H1 (cell line): Measurements from ENCODE around the gene ACAP1. TPM values are rescaled to one million over a fixed set of nuclear protein-coding genes. Genes with fewer than 3 reads are reported as not detected.

Experiments used
- CTCF ChIA-PET: fragments of 300-600 bp; sonication (Branson Sonifier 250); formaldehyde crosslinking; loops from one replicate; lab custom pipeline; 2021; ENCODE audit not compliant: partially characterized antibody; lab: Charles Lee
- POLR2A ChIA-PET: fragments of 300-600 bp; sonication (Branson Sonifier 250); formaldehyde crosslinking; loops from one replicate; lab custom pipeline; 2021; ENCODE audit warnings: inconsistent platforms; ENCODE audit not compliant: partially characterized antibody; lab: Charles Lee
- DNase-seq, 2 experiments: peaks; one replicate each; pipeline versions ENCODE4 v3.0.0 to v3.0.0-alpha.2; 2010 to 2022; ENCODE audit warnings: low spot score in 2 of 2, low read depth in 1 of 2, mixed read lengths in 1 of 2
- FAIRE-seq: peaks from 2 replicates; lab custom pipeline; 2011; peaks lifted over from hg19 to GRCh38; lab: Jason Lieb, UNC
- H2AFZ ChIP-seq: 2 replicates; pipeline ENCODE4 v1.8.1; 2012; ENCODE audit warnings: low read length, inconsistent platforms
- H2AK5ac ChIP-seq: 2 replicates; pipeline ENCODE4 v1.6.1; 2013; ENCODE audit warnings: low read depth, low read length
- H2BK120ac ChIP-seq: replicated peaks from 2 replicates; pipeline ENCODE3; 2013; ENCODE audit warnings: low read depth, low read length, inconsistent platforms
- H2BK12ac ChIP-seq: 2 replicates; pipeline ENCODE4 v1.6.1; 2013; ENCODE audit warnings: low read depth, low read length
- H2BK15ac ChIP-seq: 2 replicates; pipeline ENCODE4 v1.6.1; 2013; ENCODE audit warnings: low read length
- H2BK20ac ChIP-seq: 2 replicates; pipeline ENCODE4 v1.6.1; 2013; ENCODE audit warnings: low read length
- H2BK5ac ChIP-seq: 2 replicates; pipeline ENCODE4 v1.6.1; 2013; ENCODE audit warnings: low read depth, low read length
- H3K14ac ChIP-seq: 2 replicates; pipeline ENCODE4 v1.6.1; 2013; ENCODE audit warnings: inconsistent platforms; ENCODE audit not compliant: insufficient read length
- H3K18ac ChIP-seq: 2 replicates; pipeline ENCODE4 v1.6.1; 2013; ENCODE audit warnings: low read length; ENCODE audit errors: extremely low read depth
- H3K23ac ChIP-seq: 2 replicates; pipeline ENCODE4 v1.6.1; 2013; ENCODE audit warnings: inconsistent platforms; ENCODE audit not compliant: insufficient read length
- H3K23me2 ChIP-seq: 2 replicates; pipeline ENCODE4 v1.6.1; 2013; ENCODE audit warnings: low read depth, low read length
- H3K27ac ChIP-seq: 2 replicates; pipeline ENCODE4 v1.6.1; 2011; ENCODE audit warnings: low read depth, low read length, inconsistent platforms
- H3K27me3 ChIP-seq, 4 experiments: replicated peaks in 1 of 4; 1 replicate in 1 of 4; 2 replicates in 3 of 4; pipeline versions ENCODE4 v1.6.1 to v1.8.1; 2011 to 2013; ENCODE audit warnings: low read length in 3 of 4, mild to moderate bottlenecking in 3 of 4, inconsistent platforms in 2 of 4, mixed read lengths in 2 of 4, moderate library complexity in 1 of 4; ENCODE audit not compliant: control insufficient read depth in 3 of 4, insufficient read depth in 3 of 4; ENCODE audit errors: extremely low read depth in 1 of 4
- H3K36me3 ChIP-seq, 4 experiments: 2 replicates each; pipeline versions ENCODE4 v1.6.1 to v1.8.1; 2011 to 2013; ENCODE audit warnings: mild to moderate bottlenecking in 4 of 4, low read length in 3 of 4, moderate library complexity in 2 of 4, control low read depth in 1 of 4, inconsistent platforms in 1 of 4; ENCODE audit not compliant: insufficient read depth in 4 of 4, control insufficient read depth in 2 of 4
- H3K4ac ChIP-seq: replicated peaks from 2 replicates; pipeline ENCODE3; 2013; ENCODE audit warnings: low read length, low read depth, mixed read lengths, inconsistent platforms; ENCODE audit not compliant: insufficient read length
- H3K4me1 ChIP-seq, 4 experiments: replicated peaks in 1 of 4; 1 replicate in 1 of 4; 2 replicates in 3 of 4; pipeline versions ENCODE4 v1.6.1 to v1.8.1; 2011 to 2013; ENCODE audit warnings: low read length in 3 of 4, inconsistent platforms in 2 of 4, mixed read lengths in 1 of 4; ENCODE audit not compliant: insufficient read depth in 4 of 4, control insufficient read depth in 3 of 4
- H3K4me2 ChIP-seq, 2 experiments: 2 replicates each; pipeline versions ENCODE4 v1.6.1 to v1.8.1; 2011 to 2013; ENCODE audit warnings: low read depth in 2 of 2, low read length in 2 of 2, control low read depth in 1 of 2, inconsistent platforms in 1 of 2, mild to moderate bottlenecking in 1 of 2; ENCODE audit not compliant: insufficient read depth in 1 of 2
- H3K4me3 ChIP-seq, 4 experiments: fragments of 200-600, 300-600 bp in 1 of 4; sonication (generic), shearing (Covaris generic), sonication (Bioruptor Twin) in 1 of 4; 2 replicates each; pipeline versions ENCODE4 v1.5.1 to v1.8.1; 2011 to 2016; ENCODE audit warnings: low read length in 4 of 4, low read depth in 3 of 4, control low read depth in 2 of 4, inconsistent platforms in 2 of 4, mild to moderate bottlenecking in 2 of 4, mixed read lengths in 1 of 4, moderate library complexity in 1 of 4; ENCODE audit not compliant: insufficient read depth in 2 of 4; ENCODE audit errors: extremely low read depth in 1 of 4
- H3K56ac ChIP-seq: replicated peaks from 2 replicates; pipeline ENCODE3; 2013; ENCODE audit warnings: low read depth, mild to moderate bottlenecking, mixed read lengths, low read length, inconsistent platforms; ENCODE audit not compliant: insufficient read length
- H3K79me1 ChIP-seq: 2 replicates; pipeline ENCODE4 v1.6.1; 2013; ENCODE audit warnings: low read depth, low read length, control low read depth
- H3K79me2 ChIP-seq, 2 experiments: 2 replicates each; pipeline versions ENCODE4 v1.6.1 to v1.8.1; 2012 to 2013; ENCODE audit warnings: low read length in 2 of 2, mild to moderate bottlenecking in 2 of 2, inconsistent platforms in 1 of 2; ENCODE audit not compliant: insufficient read depth in 2 of 2, control insufficient read depth in 1 of 2
- H3K9ac ChIP-seq, 4 experiments: replicated peaks in 1 of 4; 1 replicate in 1 of 4; 2 replicates in 3 of 4; pipeline versions ENCODE4 v1.6.1 to v1.8.1; 2011 to 2013; ENCODE audit warnings: low read depth in 3 of 4, low read length in 3 of 4, control low read depth in 2 of 4, mild to moderate bottlenecking in 2 of 4, moderate library complexity in 2 of 4, inconsistent platforms in 1 of 4; ENCODE audit errors: extremely low read depth in 1 of 4
- H3K9me3 ChIP-seq, 2 experiments: 2 replicates each; pipeline versions ENCODE4 v1.6.1 to v1.8.1; 2012 to 2013; ENCODE audit warnings: mild to moderate bottlenecking in 2 of 2, moderate library complexity in 2 of 2, control low read depth in 1 of 2, inconsistent platforms in 1 of 2, low read depth in 1 of 2, low read length in 1 of 2, mixed read lengths in 1 of 2; ENCODE audit not compliant: insufficient read depth in 2 of 2
- H4K20me1 ChIP-seq, 2 experiments: replicated peaks in 1 of 2; 2 replicates each; pipeline versions ENCODE3 to v1.8.1; 2011 to 2013; ENCODE audit warnings: inconsistent platforms in 2 of 2, low read length in 2 of 2, mild to moderate bottlenecking in 1 of 2; ENCODE audit not compliant: insufficient read depth in 2 of 2, control insufficient read depth in 1 of 2
- H4K5ac ChIP-seq: 2 replicates; pipeline ENCODE4 v1.6.1; 2013; ENCODE audit warnings: low read length, low read depth, mixed read lengths, inconsistent platforms; ENCODE audit not compliant: insufficient read length
- H4K8ac ChIP-seq: 2 replicates; pipeline ENCODE4 v1.8.0; 2013; ENCODE audit warnings: mild to moderate bottlenecking, moderate library complexity, low read length, inconsistent platforms; ENCODE audit not compliant: insufficient read depth; ENCODE audit errors: extremely low read depth
- H4K91ac ChIP-seq: replicated peaks from 2 replicates; pipeline ENCODE3; 2013; ENCODE audit warnings: low read length, mixed read lengths, inconsistent platforms; ENCODE audit not compliant: insufficient read length
- CBX8 ChIP-seq: fragments of 300-800, 300-1000 bp; sonication (generic); IDR thresholded peaks from 2 replicates; pipeline ENCODE4 v1.7.1; 2016; ENCODE audit warnings: low read depth, low read length, borderline replicate concordance
- CTCF ChIP-seq, 3 experiments: IDR thresholded peaks; 1 replicate in 2 of 3; 2 replicates in 1 of 3; pipeline versions ENCODE4 v1.5.1 to v1.6.1; 2011; ENCODE audit warnings: low read length in 3 of 3, mild to moderate bottlenecking in 3 of 3, inconsistent platforms in 2 of 3, low read depth in 1 of 3, moderate library complexity in 1 of 3; ENCODE audit not compliant: insufficient read depth in 1 of 3; ENCODE audit errors: control extremely low read depth in 1 of 3
- EP300 ChIP-seq, 2 experiments: IDR thresholded peaks; 1 replicate in 1 of 2; 2 replicates in 1 of 2; pipeline ENCODE4 v1.6.1; 2011 to 2012; ENCODE audit warnings: low read depth in 2 of 2, low read length in 2 of 2, mild to moderate bottlenecking in 2 of 2, borderline replicate concordance in 1 of 2, inconsistent platforms in 1 of 2, moderate library complexity in 1 of 2
- JUN ChIP-seq: IDR thresholded peaks from 2 replicates; pipeline ENCODE4 v1.6.1; 2011; ENCODE audit warnings: low read depth, mild to moderate bottlenecking, improper control_type of control experiment, low read length
- KDM1A ChIP-seq: fragments of 200-600, 300-600 bp; sonication (generic); IDR thresholded peaks from 2 replicates; pipeline ENCODE4 v1.7.1; 2016; ENCODE audit warnings: mild to moderate bottlenecking, low read length, borderline replicate concordance
- SAP30 ChIP-seq: fragments of 300-600 bp; sonication (generic); IDR thresholded peaks from 2 replicates; pipeline ENCODE4 v1.7.1; 2012; ENCODE audit warnings: low read length, moderate library complexity, mild to moderate bottlenecking, inconsistent platforms; ENCODE audit not compliant: insufficient read depth, insufficient replicate concordance
- SIX5 ChIP-seq: IDR thresholded peaks from 2 replicates; pipeline ENCODE4 v1.6.1; 2011; ENCODE audit warnings: mild to moderate bottlenecking, low read depth, low read length
- TCF12 ChIP-seq: IDR thresholded peaks from 2 replicates; pipeline ENCODE4 v1.6.1; 2011; ENCODE audit warnings: low read depth, mild to moderate bottlenecking, low read length
- YY1 ChIP-seq: IDR thresholded peaks from 2 replicates; pipeline ENCODE4 v1.6.1; 2011; ENCODE audit warnings: low read depth, mild to moderate bottlenecking, low read length
- WGBS, 2 experiments: shearing (Covaris generic) in 1 of 2; methylation state at CpG; one replicate each; pipeline versions ENCODE4 v1.1.6 to v1.1.7; 2013 to 2015; ENCODE audit warnings: low lambda C conversion rate in 2 of 2, mixed read lengths in 2 of 2, inconsistent platforms in 1 of 2, low coverage in 1 of 2, missing lambda C conversion rate in 1 of 2; ENCODE audit not compliant: insufficient replicate concordance in 2 of 2, insufficient coverage in 1 of 2, insufficient read length in 1 of 2; ENCODE audit errors: extremely low coverage in 1 of 2, missing lambda C conversion rate in 1 of 2; 5-methylcytosine and 5-hydroxymethylcytosine counted together
- polyA plus RNA-seq, 7 experiments: library from polyadenylated mRNA; depleted of rRNA in 3 of 7; stranded (reverse) in 5 of 7; unstranded in 2 of 7; fragments of >200 nt in 5 of 7; fragments of 200-250 nt in 2 of 7; gene quantifications; 1 replicate in 5 of 7; 2 replicates in 1 of 7; 4 replicates in 1 of 7; pipeline versions ENCODE4 v1.2.1 to v1.2.3, GENCODE V29; 2011 to 2013; ENCODE audit warnings: missing spikeins in 2 of 7, mixed read lengths in 2 of 7
- total RNA-seq: library from RNA; stranded (reverse); fragmentation: NEBNext Ultra II Directional; extraction: Animal tissue kit (Norgen Biotek cat#: 25700); gene quantifications from 2 replicates; pipeline ENCODE4 v1.2.1, GENCODE V29; 2021

ACAP1 gene
- total and polyA plus RNA-seq, 2 of the 8 experiments (the other 6 are each of a cell fraction or from before 2014, with no cell fraction given), result 11.9 to 45.1 TPM

DNA sequence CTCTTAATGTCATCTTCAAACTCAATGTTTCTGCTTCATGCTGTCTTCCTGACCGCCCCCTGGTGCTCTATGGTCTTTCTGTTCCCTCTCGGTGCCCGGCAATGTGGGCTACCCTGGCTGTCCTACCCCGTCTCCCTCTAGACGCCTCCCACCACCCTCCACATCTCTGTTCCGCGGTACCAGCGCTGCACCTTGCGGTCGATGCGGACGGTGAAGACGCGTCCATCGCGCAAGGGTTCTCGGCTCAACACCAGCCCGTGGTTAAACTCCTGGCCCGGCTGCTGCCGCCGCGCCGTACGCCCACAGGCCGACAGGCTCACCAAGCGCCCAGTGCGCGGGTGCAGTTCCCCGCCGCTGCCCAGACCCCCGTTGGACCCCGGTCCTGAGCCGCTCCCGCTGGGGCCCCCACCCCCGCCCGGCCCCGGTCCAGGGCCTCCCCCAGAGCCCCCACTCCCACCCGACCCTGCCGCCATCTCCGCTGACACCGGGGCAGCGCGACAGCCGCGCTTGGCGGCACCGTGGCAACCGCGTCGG is 7.4 kb upstream of the ACAP1 start, which contains the start of gene NEURL4:
Gene NEURL4 (minus strand): TSS at position 496 of the 534 bp plus-strand sequence. CDS start 23 bp downstream, at position 473.
- CTCF ChIA-PET, result interaction anchor here (0.7 to 9.3 kb wide), 8 partner anchors 15 to 359 kb away, joined by 3 to 167 read pairs (median 7); partner anchors contain the start of genes SENP3, TP53 and WRAP53
- WGBS, 2 experiments, result 3% methylated on average over 30 of the region's 50 CpGs; no CpG with 5 or more reads in 1 of the 2 experiments
- TF ChIP-seq CTCF (IDR thresholded peaks at IDR 0.05; ENCODE audit: control extremely low read depth in 1 of 3, insufficient read depth in 1 of 3, low read depth in 1 of 3, low read length in 3 of 3) (peak in 1 of 3 experiments; percentile 3; a peak in 1 of 4 replicates), CBX8 (no peak), JUN (no peak), SIX5 (0 out of 2 replicates have a peak, but pooled peaks have one; percentile 10), KDM1A (no peak), TCF12 (no peak), SAP30 (no peak), YY1 (peak; percentile 86), EP300 (IDR thresholded peaks at IDR 0.05; ENCODE audit: borderline replicate concordance in 1 of 2, low read depth in 2 of 2, low read length in 2 of 2) (no peak)

More for the DNA sequence above, 7.4 kb upstream of the ACAP1 start, which contains the start of gene NEURL4:
- Histone ChIP-seq H2BK120ac (no peak within 1 kb of the TSS), H3K36me3 (peaks cover 0 to 7% (median 5%) of the 10 kb centered on the region in 4 experiments; a peak in 4 of 8 replicates), H3K79me1 (peaks cover 2% of the 10 kb centered on the region; the same call in 1 of the 2 replicates), H3K4me1 (peaks cover 0 to 19% (median 8%) of the 10 kb centered on the region in 4 experiments; a peak in 6 of 7 replicates), H4K20me1 (peaks cover 0 to 1% of the 10 kb centered on the region in 2 experiments), H3K79me2 (peaks cover 0 to 14% of the 10 kb centered on the region in 2 experiments; a peak in 2 of 4 replicates), H3K27me3 (no peaks in the 10 kb centered on the region; a peak in 1 of 7 replicates), H3K14ac (peak within 1 kb of the TSS; percentile 90), H4K5ac (peak within 1 kb of the TSS; percentile 88), H3K4me3 (peak within 1 kb of the TSS; percentile 69 to 97 (median 82)), H3K4me2 (peak within 1 kb of the TSS; percentile 96 to 98), H3K23me2 (peaks cover 8% of the 10 kb centered on the region), H4K91ac (peak within 1 kb of the TSS; percentile 81), H3K9me3 (no peaks in the 10 kb centered on the region), H3K27ac (peak within 1 kb of the TSS; percentile 84), H2BK5ac (peak within 1 kb of the TSS; percentile 66), H2BK12ac (peak within 1 kb of the TSS; percentile 29; the same call in 1 of the 2 replicates), H2BK15ac (0 out of 2 replicates have a peak within 1 kb of the TSS, but pooled peaks have one; percentile 10), H3K18ac (peak within 1 kb of the TSS; percentile 57), H3K4ac (no peak within 1 kb of the TSS), H4K8ac (peak within 1 kb of the TSS; percentile 81; the same call in 1 of the 2 replicates), H2BK20ac (no peak within 1 kb of the TSS), H3K56ac (peak within 1 kb of the TSS; percentile 90), H3K23ac (no peak within 1 kb of the TSS), H2AFZ (no peak within 1 kb of the TSS), H3K9ac (peak within 1 kb of the TSS; percentile 66 to 88 (median 84)), H2AK5ac (no peak within 1 kb of the TSS)
- DNase-seq, result no peak
- no peak for FAIRE-seq
- POLR2A ChIA-PET, result interaction anchor here (0.5 to 13.4 kb wide), 24 partner anchors 8 to 255 kb away, joined by 3 to 223 read pairs (median 4); partner anchors contain the start of genes ACADVL, ACAP1, CHRNB1 and CLDN7
